Fibroblast of the aortic adventitia (primary cell): ENCODE measurements around the gene KIF5C. TPM values are rescaled to one million over a fixed set of nuclear protein-coding genes. Genes with fewer than 3 reads are reported as not detected.

Experiments used
- DNase-seq: peaks from one replicate; pipeline ENCODE4 v3.0.0-alpha.2; 2010; ENCODE audit warnings: low read depth
- H3K4me3 ChIP-seq: 2 replicates; pipeline ENCODE4 v1.5.1; 2011; ENCODE audit warnings: low read depth, mild to moderate bottlenecking, control low read depth, low read length, moderate library complexity
- total RNA-seq: library from RNA; depleted of rRNA; stranded (reverse); fragments of >200 nt; gene quantifications from 2 replicates; pipeline ENCODE4 v1.2.3, GENCODE V29; 2012; ENCODE audit warnings: low replicate concordance
- TF ChIP-seq, protein P1 (sequence below): IDR thresholded peaks from 2 replicates; pipeline ENCODE4 v1.5.1; 2011; ENCODE audit warnings: mild to moderate bottlenecking, low read length, control low read depth, inconsistent platforms; ENCODE audit not compliant: insufficient read depth

Gene KIF5C
- total RNA-seq, 1 donor = 0.09 TPM

DNA sequence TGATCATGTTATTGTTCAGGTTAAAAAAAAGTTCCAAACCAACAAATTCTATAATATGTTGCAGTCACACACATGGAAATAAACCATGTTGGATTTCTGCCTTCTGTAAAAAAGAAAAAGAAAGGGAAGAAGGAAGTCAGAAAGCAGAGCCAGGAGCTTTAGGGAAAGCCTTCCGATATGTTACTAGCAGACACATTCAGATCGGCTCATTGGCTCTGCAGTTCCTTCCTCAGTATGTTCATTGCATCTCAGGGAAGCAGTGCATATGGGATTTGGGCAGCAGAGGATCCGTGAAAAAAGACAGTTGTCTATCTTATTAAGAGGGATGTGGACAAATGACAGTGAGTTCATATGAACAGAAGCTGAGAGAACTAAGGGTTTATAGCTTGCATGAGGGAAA lies 68.1 kb downstream of the KIF5C start:
- TF ChIP-seq, protein P1, sequence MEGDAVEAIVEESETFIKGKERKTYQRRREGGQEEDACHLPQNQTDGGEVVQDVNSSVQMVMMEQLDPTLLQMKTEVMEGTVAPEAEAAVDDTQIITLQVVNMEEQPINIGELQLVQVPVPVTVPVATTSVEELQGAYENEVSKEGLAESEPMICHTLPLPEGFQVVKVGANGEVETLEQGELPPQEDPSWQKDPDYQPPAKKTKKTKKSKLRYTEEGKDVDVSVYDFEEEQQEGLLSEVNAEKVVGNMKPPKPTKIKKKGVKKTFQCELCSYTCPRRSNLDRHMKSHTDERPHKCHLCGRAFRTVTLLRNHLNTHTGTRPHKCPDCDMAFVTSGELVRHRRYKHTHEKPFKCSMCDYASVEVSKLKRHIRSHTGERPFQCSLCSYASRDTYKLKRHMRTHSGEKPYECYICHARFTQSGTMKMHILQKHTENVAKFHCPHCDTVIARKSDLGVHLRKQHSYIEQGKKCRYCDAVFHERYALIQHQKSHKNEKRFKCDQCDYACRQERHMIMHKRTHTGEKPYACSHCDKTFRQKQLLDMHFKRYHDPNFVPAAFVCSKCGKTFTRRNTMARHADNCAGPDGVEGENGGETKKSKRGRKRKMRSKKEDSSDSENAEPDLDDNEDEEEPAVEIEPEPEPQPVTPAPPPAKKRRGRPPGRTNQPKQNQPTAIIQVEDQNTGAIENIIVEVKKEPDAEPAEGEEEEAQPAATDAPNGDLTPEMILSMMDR = no peak
- no peak overlapping the region for H3K4me3 ChIP-seq
- DNase-seq = no peak

GRCh38 chr2:148944536-148944935 lies 69.5 kb downstream of the KIF5C start:
- H3K4me3 ChIP-seq = no peak overlapping the region
- no peak for DNase-seq
- TF ChIP-seq, protein P1 = no peak

- TF ChIP-seq, protein P1 = no peak
- H3K4me3 ChIP-seq = no peak overlapping the region
- no peak for DNase-seq
Measured at GRCh38 chr2:148947299-148947698, 72.3 kb downstream of the KIF5C start.

DNA sequence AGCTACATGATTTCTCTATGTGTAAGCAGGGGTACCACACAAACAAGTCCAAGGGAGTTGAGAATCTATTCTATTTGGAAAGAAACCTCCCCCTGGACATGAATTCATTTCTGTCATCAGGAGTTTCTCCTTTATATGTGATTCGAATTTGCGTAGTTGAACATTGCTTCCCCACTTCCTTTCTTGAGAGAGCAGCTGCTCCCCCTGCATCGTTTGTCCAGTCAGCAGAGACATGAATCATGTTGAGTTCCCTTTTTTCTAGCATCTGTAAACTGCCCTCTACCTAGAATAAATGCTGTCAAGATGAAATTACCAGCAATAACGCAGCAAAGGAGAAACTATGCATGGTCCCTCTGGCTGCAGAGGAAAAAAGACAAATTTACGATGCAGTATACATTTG lies 73.8 kb downstream of the KIF5C start:
- TF ChIP-seq, protein P1 = no peak
- DNase-seq = no peak
- H3K4me3 ChIP-seq = no peak overlapping the region

DNA sequence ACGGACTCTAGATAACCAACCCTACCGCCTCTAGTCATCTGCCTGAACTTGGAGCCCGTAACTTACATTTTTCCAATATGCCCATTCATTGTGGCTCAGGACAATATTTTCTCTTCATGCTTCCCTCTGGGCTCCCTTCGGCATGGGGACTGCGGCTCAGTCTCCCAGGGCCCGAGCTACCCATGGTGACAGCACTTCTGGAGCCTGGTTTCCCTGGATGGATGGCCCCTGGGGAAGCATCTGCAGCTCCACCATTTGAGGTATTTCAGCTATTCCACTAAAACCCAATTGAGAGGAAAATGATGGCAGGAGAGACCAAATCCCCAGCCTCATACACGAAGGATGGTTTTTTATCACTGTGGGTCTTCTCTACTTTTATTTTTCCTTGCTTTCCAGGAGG lies 74.3 kb downstream of the KIF5C start:
- TF ChIP-seq, protein P1 = no peak
- H3K4me3 ChIP-seq = no peak overlapping the region
- no peak for DNase-seq

DNA sequence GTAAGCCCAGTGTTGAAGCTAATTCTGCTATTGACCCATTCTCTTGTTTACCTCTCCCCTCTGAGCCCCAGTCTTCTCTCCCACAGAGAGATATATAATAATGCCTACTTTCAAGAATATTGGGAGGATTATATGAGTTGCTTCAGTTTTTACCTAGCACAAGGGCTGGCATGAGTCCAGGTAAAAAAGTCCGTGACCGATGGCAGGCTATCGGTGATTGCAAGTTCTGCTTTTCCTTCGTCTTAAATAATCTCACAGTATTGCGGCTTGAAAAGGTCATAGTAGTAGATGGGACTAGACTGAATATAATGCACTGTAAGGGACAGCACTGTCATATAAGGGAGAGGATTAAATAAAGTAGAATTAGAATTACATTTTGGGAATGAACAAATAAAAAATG lies 77.6 kb downstream of the KIF5C start:
- TF ChIP-seq, protein P1 = no peak
- no peak overlapping the region for H3K4me3 ChIP-seq
- no peak for DNase-seq

- TF ChIP-seq, protein P1 = no peak
- no peak overlapping the region for H3K4me3 ChIP-seq
- DNase-seq = no peak
Measured at GRCh38 chr2:148953426-148953825, 78.4 kb downstream of the KIF5C start.
